GM12878 (cell line): ENCODE data around the gene POU2F3. TPM values are rescaled to one million over a fixed set of nuclear protein-coding genes. Genes with fewer than 3 reads are reported as not detected.
A peak's percentile ranks its signal among the peaks of the same experiment; 100 is the strongest.

Source experiments
- ATAC-seq: fragments of 200-7000 bp; cut with Tn5 transposase; 3 replicates; pipeline ENCODE4 v1.9.1; 2020; ENCODE audit warnings: mild to moderate bottlenecking, moderate library complexity
- BruUV-seq: library from RNA; stranded (reverse); fragments of 400-500 nt; replicated peaks from 2 replicates; lab custom pipeline; 2021; lab: Mats Ljungman, UMichigan
- CTCF ChIA-PET: fragments of 300-600 bp; sonication (Branson Sonifier 250); formaldehyde crosslinking; extraction: SDS; loops from one replicate; lab custom pipeline; 2021; ENCODE audit warnings: inconsistent platforms; lab: Yijun Ruan, JAX
- POLR2A ChIA-PET: fragments of 350-600 bp; formaldehyde crosslinking; extraction: SDS; loops from one replicate; lab custom pipeline; 2021; ENCODE audit warnings: inconsistent platforms; lab: Charles Lee
- RAD21 ChIA-PET: fragments of 300-600 bp; sonication (Branson Sonifier 250); formaldehyde crosslinking; loops from one replicate; lab custom pipeline; 2023; ENCODE audit warnings: antibody characterized with exemption; ENCODE audit not compliant: unreplicated experiment; lab: Charles Lee
- SMC1A ChIA-PET: fragments of 300-600 bp; sonication (Branson Sonifier 250); formaldehyde crosslinking; loops from one replicate; lab custom pipeline; 2023; ENCODE audit not compliant: unreplicated experiment, uncharacterized antibody; lab: Charles Lee
- DNase-seq: peaks from one replicate; pipeline ENCODE4 v3.0.0-alpha.2; 2011; ENCODE audit warnings: low read depth, low spot score
- FAIRE-seq: peaks from 3 replicates; lab custom pipeline; 2011; peaks lifted over from hg19 to GRCh38; lab: Jason Lieb, UNC
- H2AFZ ChIP-seq: 2 replicates; pipeline ENCODE4 v1.6.0; 2011; ENCODE audit warnings: low read depth, low read length, control low read depth; ENCODE audit not compliant: control insufficient read depth
- H3K27ac ChIP-seq: 2 replicates; pipeline ENCODE4 v1.5.1; 2011; ENCODE audit warnings: control low read depth; ENCODE audit not compliant: control insufficient read depth, insufficient read depth
- H3K27me3 ChIP-seq, 2 experiments: replicated peaks in 1 of 2; 2 replicates each; pipeline versions ENCODE4 v1.6.0 to v1.6.1; 2011; ENCODE audit warnings: low read length in 1 of 2; ENCODE audit not compliant: control insufficient read depth in 2 of 2, insufficient read depth in 2 of 2
- H3K36me3 ChIP-seq, 2 experiments: 2 replicates each; pipeline ENCODE4 v1.5.1; 2011; ENCODE audit warnings: low read length in 1 of 2; ENCODE audit not compliant: control insufficient read depth in 2 of 2, insufficient read depth in 2 of 2
- H3K4me1 ChIP-seq: 2 replicates; pipeline ENCODE4 v1.6.1; 2011; ENCODE audit warnings: mild to moderate bottlenecking, low read length, moderate library complexity, mixed read lengths; ENCODE audit not compliant: control insufficient read depth, insufficient read depth
- H3K4me2 ChIP-seq: 2 replicates; pipeline ENCODE4 v1.6.0; 2011; ENCODE audit warnings: control low read depth; ENCODE audit not compliant: control insufficient read depth, insufficient read depth
- H3K4me3 ChIP-seq: fragments of 200-600 bp; sonication (generic); 2 replicates; pipeline ENCODE4 v1.5.1; 2016
- H3K79me2 ChIP-seq: 2 replicates; pipeline ENCODE4 v1.6.0; 2011; ENCODE audit warnings: low read length; ENCODE audit not compliant: control insufficient read depth, insufficient read depth
- H3K9ac ChIP-seq: 2 replicates; pipeline ENCODE4 v1.8.0; 2011; ENCODE audit warnings: low read length, control low read depth, mixed read lengths; ENCODE audit not compliant: control insufficient read depth, insufficient read depth
- H3K9me3 ChIP-seq: replicated peaks from 3 replicates; pipeline ENCODE4 v1.5.1; 2011; ENCODE audit warnings: mild to moderate bottlenecking, low read length; ENCODE audit not compliant: control insufficient read depth, insufficient read depth
- H4K20me1 ChIP-seq: 2 replicates; pipeline ENCODE4 v1.6.0; 2011; ENCODE audit not compliant: control insufficient read depth, insufficient read depth
- MTA3 ChIP-seq: IDR thresholded peaks from 2 replicates; pipeline ENCODE4 v1.6.1; 2012; ENCODE audit warnings: low read length, inconsistent platforms, borderline replicate concordance
- RUNX3 ChIP-seq: IDR thresholded peaks from 2 replicates; pipeline ENCODE4 v1.6.1; 2012; ENCODE audit warnings: low read length, inconsistent platforms
- SMC3 ChIP-seq: IDR thresholded peaks from 2 replicates; pipeline ENCODE4 v1.6.1; 2011; ENCODE audit warnings: low read length, improper control_type of control experiment, borderline replicate concordance
- WGBS: methylation state at CpG from one replicate; pipeline ENCODE4 v1.1.6; 2016; ENCODE audit warnings: low lambda C conversion rate; ENCODE audit not compliant: insufficient replicate concordance, insufficient coverage; ENCODE audit errors: missing lambda C conversion rate; 5-methylcytosine and 5-hydroxymethylcytosine counted together
- in situ Hi-C: fragments of 300-500 bp; cut with MboI; formaldehyde crosslinking; loops from 9 replicates; pipeline ENCODE4 v1.14.3; 2018; ENCODE audit warnings: mixed read lengths
- intact Hi-C: fragments of 100-400 bp; cut with micrococcal nuclease; formaldehyde crosslinking; loops from one replicate; pipeline ENCODE4 v1.14.2; 2022; ENCODE audit not compliant: unreplicated experiment
- polyA plus RNA-seq, 11 experiments: library from polyadenylated mRNA; depleted of rRNA in 4 of 11; unstranded in 6 of 11; stranded (reverse) in 5 of 11; fragments of >200 nt; fragmentation: Nextera tagmentation in 4 of 11; fragmentation: Illumina TruSeq in 1 of 11; extraction: Ambion mirVana in 4 of 11; extraction: Trizol in 1 of 11; gene quantifications; 1 replicate in 1 of 11; 2 replicates in 10 of 11; pipeline versions ENCODE4 v1.2.1 to v1.2.3, GENCODE V29; 2011 to 2016; ENCODE audit warnings: inconsistent platforms in 2 of 11, missing spikeins in 2 of 11, low read depth in 1 of 11
- total RNA-seq, 4 experiments: library from RNA; depleted of rRNA in 3 of 4; stranded (reverse); fragments of >200 nt in 3 of 4; fragmentation: Illumina TruSeq in 1 of 4; extraction: Trizol in 1 of 4; gene quantifications; 2 replicates each; pipeline versions ENCODE4 v1.2.1 to v1.2.3, GENCODE V29; 2013 to 2021
- TF ChIP-seq, protein P1 (sequence below): IDR thresholded peaks from 2 replicates; pipeline ENCODE4 v1.6.1; 2012; ENCODE audit warnings: low read length, inconsistent platforms

POU2F3 gene
- total and polyA plus RNA-seq, 10 of the 15 experiments (the other 5 are each of a cell fraction or from before 2014, with no cell fraction given): 0.09 to 4.4 (median 0.33) TPM

DNA sequence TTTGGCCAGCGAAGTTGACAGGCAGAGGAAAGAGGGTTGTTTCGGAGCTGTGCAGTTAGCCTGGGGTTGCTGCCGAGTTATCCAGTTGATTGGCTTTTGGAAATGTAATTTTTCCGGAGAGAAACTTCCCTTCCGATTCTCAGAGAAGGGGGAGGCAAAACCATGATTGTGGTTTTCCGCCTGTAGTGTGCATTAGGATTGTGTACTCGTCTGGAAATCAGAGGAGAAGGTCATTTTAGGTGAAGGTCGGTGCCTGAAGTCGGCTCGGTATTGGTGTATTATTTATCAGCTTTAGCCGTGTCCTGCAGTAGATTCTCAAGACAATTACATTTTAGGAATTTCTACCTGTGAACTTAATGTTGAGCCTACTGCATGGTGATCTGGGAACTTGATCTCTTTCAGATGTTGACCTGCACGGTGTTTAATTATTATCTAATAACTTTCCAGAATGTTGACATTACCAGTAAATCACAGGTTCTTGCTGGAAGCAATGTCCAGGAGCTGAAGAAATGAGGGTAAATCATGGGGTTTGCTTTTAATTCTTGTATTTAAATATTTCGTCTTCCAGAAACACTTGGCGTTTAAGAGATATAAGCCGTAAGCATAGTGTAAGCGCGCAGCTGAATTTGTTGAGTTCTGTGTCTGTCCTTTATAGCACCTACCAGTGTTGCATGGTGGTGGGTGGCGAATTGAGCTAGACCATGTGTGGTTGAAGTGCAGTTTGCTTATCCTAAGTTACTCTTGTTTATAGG is 97.6 kb downstream of the POU2F3 start:
- Histone ChIP-seq H3K9ac (peak overlapping the region; percentile 85), H3K9me3 (no peaks in the 10 kb centered on the region), H3K4me1 (peaks cover 9% of the 10 kb centered on the region), H2AFZ (peak overlapping the region; percentile 85; the same call in 1 of the 2 replicates), H3K4me3 (peak overlapping the region; percentile 94), H3K79me2 (peaks cover 47% of the 10 kb centered on the region), H3K27ac (peak overlapping the region; percentile 74), H3K36me3 (no peaks in the 10 kb centered on the region), H3K27me3 (no peaks in the 10 kb centered on the region), H4K20me1 (peaks cover 2% of the 10 kb centered on the region), H3K4me2 (peak overlapping the region; percentile 82)
- ATAC-seq (no peak), DNase-seq (no peak), FAIRE-seq (peak; percentile 84)
- 35% methylated on average over 18 of the region's 18 CpGs for WGBS
- TF ChIP-seq, protein P1, sequence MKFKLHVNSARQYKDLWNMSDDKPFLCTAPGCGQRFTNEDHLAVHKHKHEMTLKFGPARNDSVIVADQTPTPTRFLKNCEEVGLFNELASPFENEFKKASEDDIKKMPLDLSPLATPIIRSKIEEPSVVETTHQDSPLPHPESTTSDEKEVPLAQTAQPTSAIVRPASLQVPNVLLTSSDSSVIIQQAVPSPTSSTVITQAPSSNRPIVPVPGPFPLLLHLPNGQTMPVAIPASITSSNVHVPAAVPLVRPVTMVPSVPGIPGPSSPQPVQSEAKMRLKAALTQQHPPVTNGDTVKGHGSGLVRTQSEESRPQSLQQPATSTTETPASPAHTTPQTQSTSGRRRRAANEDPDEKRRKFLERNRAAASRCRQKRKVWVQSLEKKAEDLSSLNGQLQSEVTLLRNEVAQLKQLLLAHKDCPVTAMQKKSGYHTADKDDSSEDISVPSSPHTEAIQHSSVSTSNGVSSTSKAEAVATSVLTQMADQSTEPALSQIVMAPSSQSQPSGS: no peak
- 0 out of 2 replicates have a peak, but pooled peaks have one; percentile 23 for TF ChIP-seq MTA3
- peak; percentile 40; the same call in 1 of the 2 replicates for TF ChIP-seq RUNX3
- no peak for TF ChIP-seq SMC3
- ChIA-PET SMC1A (interaction anchor here (0.6 to 4.5 kb wide), 21 partner anchors 10 to 588 kb away, joined by 3 to 32 read pairs (median 3); no protein-coding TSS in a partner anchor), POLR2A (interaction anchor here (0.7 to 1.6 kb wide), 5 partner anchors 11 to 94 kb away, joined by 3 to 9 read pairs (median 5); no protein-coding TSS in a partner anchor), RAD21 (interaction anchor here (0.7 to 4.1 kb wide), 10 partner anchors 12 to 276 kb away, joined by 3 to 34 read pairs (median 4); no protein-coding TSS in a partner anchor), CTCF (interaction anchor here (0.8 to 2.4 kb wide), 9 partner anchors 10 to 774 kb away, joined by 3 to 9 read pairs (median 4); no protein-coding TSS in a partner anchor)
- in situ Hi-C loops: loop anchor here (10.0 kb wide), 1 partner anchor 617 kb away; no protein-coding TSS in a partner anchor
- intact Hi-C loops: loop anchor here (2.0 to 10.0 kb wide), 5 partner anchors 63 to 857 kb away; no protein-coding TSS in a partner anchor
- BruUV-seq: TSS peak; percentile 41
